ENCODE results near the gene PDZK1IP1. TPM values are rescaled to one million over a fixed set of nuclear protein-coding genes. Genes with fewer than 3 reads are reported as not detected.
A peak's percentile ranks its signal among the peaks of the same experiment; 100 is the strongest.
"Not testable (repeated sequence)": the region's sequence is repeated elsewhere in the genome, so short reads cannot be mapped to it uniquely, and the experiment has no call there.

The PDZK1IP1 gene
- total and polyA plus RNA-seq, 5 donors from 2014 or later = 0.94 TPM; not detected in 4

DNA sequence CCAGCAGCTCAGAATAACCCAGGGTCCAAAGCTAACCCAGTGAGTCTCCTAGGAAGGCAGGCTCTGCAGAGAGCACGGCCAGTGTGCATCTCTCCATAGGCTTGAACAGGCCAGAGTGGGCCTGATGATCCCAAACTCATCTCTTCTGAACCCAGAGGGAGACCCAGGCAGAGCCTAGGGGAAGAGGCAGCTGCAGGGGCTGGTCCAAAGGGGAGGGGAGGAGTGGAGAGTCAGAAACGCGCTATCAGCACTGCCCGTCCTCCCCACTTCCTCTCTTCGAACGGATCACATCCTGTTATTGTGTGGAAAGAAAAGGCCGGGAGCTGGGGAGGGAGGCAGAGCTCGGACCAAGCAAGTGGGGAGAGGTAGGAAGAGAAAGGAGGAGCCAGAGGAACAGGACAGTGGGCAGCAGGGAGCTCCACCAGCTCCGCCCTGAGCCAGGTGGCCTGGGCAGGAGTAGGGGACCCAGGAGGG, 22.0 kb upstream of the PDZK1IP1 start:
- peaks cover 4% of the 10 kb centered on the region for H3K27me3 Mint-ChIP-seq
- no peak overlapping the region for H3K4me3 Mint-ChIP-seq
- no peak overlapping the region for H3K27ac Mint-ChIP-seq
- no peaks in the 10 kb centered on the region for H3K4me1 Mint-ChIP-seq
- H3K27me3 ChIP-seq (ENCODE audit: control insufficient read depth, insufficient read depth, low read length) = peaks cover 3% of the 10 kb centered on the region
- H3K36me3 ChIP-seq (ENCODE audit: control insufficient read depth, insufficient read depth, low read length) = no peaks in the 10 kb centered on the region
- H3K27ac ChIP-seq (ENCODE audit: insufficient read depth, low read length, poor library complexity, severe bottlenecking) = no peak overlapping the region
- H3K36me3 Mint-ChIP-seq = no peaks in the 10 kb centered on the region
- H3K9me3 ChIP-seq (ENCODE audit: control insufficient read depth in 2 of 2, low read length in 2 of 2) = no peaks in the 10 kb centered on the region
- no peak overlapping the region for H3K4me3 ChIP-seq (ENCODE audit: low read depth, low read length)
- no peaks in the 10 kb centered on the region for H3K9me3 Mint-ChIP-seq
- no peak for ATAC-seq (ENCODE audit: low read depth in 2 of 2)
- no peaks in the 10 kb centered on the region for H3K4me1 ChIP-seq (ENCODE audit: control insufficient read depth, insufficient read depth, low read length, poor library complexity, severe bottlenecking)
- peak in 1 of 3 donors; percentile 16 for DNase-seq

DNA sequence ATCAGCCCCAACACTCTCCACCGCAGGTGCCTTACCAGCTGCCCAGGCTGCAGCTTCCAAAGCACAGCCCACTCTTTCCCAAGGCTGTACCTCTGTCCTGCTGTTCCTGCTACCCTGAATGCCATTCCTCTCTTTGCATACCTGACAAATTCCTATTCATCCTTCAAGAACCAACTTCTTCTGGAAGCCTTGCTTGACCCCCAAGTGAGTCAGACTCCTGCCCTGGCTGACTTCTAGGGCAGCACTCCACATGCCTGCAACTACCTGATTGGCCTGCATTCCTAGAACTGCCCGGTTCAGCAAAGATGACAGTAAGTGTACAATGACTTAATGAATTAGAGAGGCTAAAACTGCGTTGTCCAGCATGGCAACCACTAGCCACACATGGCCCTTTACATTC, 20.8 kb upstream of the PDZK1IP1 start:
- H3K4me3 Mint-ChIP-seq = no peak overlapping the region
- H3K4me3 ChIP-seq (ENCODE audit: low read depth, low read length) = no peak overlapping the region
- no peaks in the 10 kb centered on the region for H3K36me3 ChIP-seq (ENCODE audit: control insufficient read depth, insufficient read depth, low read length)
- H3K27ac ChIP-seq (ENCODE audit: insufficient read depth, low read length, poor library complexity, severe bottlenecking) = no peak overlapping the region
- no peaks in the 10 kb centered on the region for H3K36me3 Mint-ChIP-seq
- H3K27ac Mint-ChIP-seq = no peak overlapping the region
- ATAC-seq (ENCODE audit: low read depth in 2 of 2) (no peak), DNase-seq (no peak)
- no peaks in the 10 kb centered on the region for H3K4me1 Mint-ChIP-seq
- peaks cover 5% of the 10 kb centered on the region for H3K27me3 ChIP-seq (ENCODE audit: control insufficient read depth, insufficient read depth, low read length)
- no peaks in the 10 kb centered on the region for H3K9me3 ChIP-seq (ENCODE audit: control insufficient read depth in 2 of 2, low read length in 2 of 2)
- H3K27me3 Mint-ChIP-seq = peaks cover 10% of the 10 kb centered on the region
- H3K4me1 ChIP-seq (ENCODE audit: control insufficient read depth, insufficient read depth, low read length, poor library complexity, severe bottlenecking) = no peaks in the 10 kb centered on the region
- H3K9me3 Mint-ChIP-seq = no peaks in the 10 kb centered on the region

DNA sequence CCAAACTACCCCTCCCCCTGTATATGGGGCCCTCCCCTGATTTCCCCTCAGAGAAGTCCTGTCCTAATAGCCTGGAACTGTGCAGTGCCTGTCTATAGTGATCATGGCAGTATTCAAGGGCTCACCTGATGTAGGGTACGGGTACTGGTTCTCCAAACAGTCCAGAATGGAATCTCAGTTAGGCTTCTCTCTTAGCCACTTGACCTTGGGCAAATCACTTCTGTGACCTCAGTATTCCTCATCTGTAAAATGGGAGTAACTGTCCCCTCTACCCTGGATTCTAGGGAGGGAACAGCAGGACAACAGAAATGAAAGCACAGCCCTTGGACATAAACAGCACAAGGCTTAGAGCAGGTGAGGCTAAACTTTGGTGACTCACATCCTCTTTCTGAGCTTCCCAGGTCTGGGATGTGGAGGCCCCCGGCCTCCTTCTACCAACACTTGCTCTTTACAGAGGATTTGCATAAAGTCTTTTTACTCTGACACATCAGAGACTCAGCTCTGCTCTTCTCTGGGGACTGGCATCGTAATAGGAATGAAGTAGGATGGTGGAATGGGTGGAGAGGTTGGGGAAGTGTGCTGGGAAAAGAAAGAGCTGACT, 20.0 kb upstream of the PDZK1IP1 start:
- H3K36me3 Mint-ChIP-seq = no peaks in the 10 kb centered on the region
- H3K27ac ChIP-seq (ENCODE audit: insufficient read depth, low read length, poor library complexity, severe bottlenecking) = no peak overlapping the region
- H3K27ac Mint-ChIP-seq = no peak overlapping the region

DNA sequence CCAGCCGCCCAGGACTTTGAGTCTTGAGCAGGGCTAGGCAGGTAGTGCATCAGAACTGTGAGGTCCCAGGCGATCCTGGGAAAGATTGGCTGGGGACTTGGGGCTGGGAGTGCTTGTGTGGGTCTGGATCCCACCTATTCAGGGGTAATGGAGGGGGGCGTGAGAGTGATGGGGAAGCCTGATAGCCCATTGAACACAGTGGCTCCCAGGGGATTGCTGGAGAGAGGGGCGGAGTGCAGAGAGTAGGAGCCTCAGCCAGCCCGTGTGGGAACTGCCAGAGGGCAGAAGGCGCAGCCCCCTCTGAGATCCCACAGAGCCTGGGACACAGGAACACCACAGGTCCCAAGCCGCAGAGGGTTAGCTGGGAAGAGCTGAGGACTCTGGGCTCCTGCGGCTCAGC, 19.3 kb upstream of the PDZK1IP1 start:
- Histone ChIP-seq H3K36me3 (ENCODE audit: control insufficient read depth, insufficient read depth, low read length) (no peaks in the 10 kb centered on the region), H3K27ac (ENCODE audit: insufficient read depth, low read length, poor library complexity, severe bottlenecking) (no peak overlapping the region), H3K27me3 (ENCODE audit: control insufficient read depth, insufficient read depth, low read length) (peaks cover 5% of the 10 kb centered on the region), H3K4me1 (ENCODE audit: control insufficient read depth, insufficient read depth, low read length, poor library complexity, severe bottlenecking) (no peaks in the 10 kb centered on the region), H3K4me3 (ENCODE audit: low read depth, low read length) (no peak overlapping the region), H3K9me3 (ENCODE audit: control insufficient read depth in 2 of 2, low read length in 2 of 2) (no peaks in the 10 kb centered on the region)
- Mint-ChIP-seq H3K27ac (peak overlapping the region in 1 of 3 donors; percentile 81), H3K36me3 (no peaks in the 10 kb centered on the region), H3K9me3 (peaks cover 0 to 4% (median 0%) of the 10 kb centered on the region in 7 donors), H3K4me1 (no peaks in the 10 kb centered on the region), H3K27me3 (peaks cover 20% of the 10 kb centered on the region), H3K4me3 (no peak overlapping the region)
- DNase-seq (no peak), ATAC-seq (ENCODE audit: low read depth in 2 of 2) (no peak)

More for the DNA sequence above, 20.0 kb upstream of the PDZK1IP1 start:
- Histone ChIP-seq H3K36me3 (ENCODE audit: control insufficient read depth, insufficient read depth, low read length) (no peaks in the 10 kb centered on the region), H3K4me3 (ENCODE audit: low read depth, low read length) (no peak overlapping the region), H3K4me1 (ENCODE audit: control insufficient read depth, insufficient read depth, low read length, poor library complexity, severe bottlenecking) (no peaks in the 10 kb centered on the region), H3K9me3 (ENCODE audit: control insufficient read depth in 2 of 2, low read length in 2 of 2) (no peaks in the 10 kb centered on the region), H3K27me3 (ENCODE audit: control insufficient read depth, insufficient read depth, low read length) (peaks cover 5% of the 10 kb centered on the region)
- no peaks in the 10 kb centered on the region for H3K4me1 Mint-ChIP-seq
- no peak for DNase-seq
- H3K27me3 Mint-ChIP-seq = peaks cover 14% of the 10 kb centered on the region
- no peak overlapping the region for H3K4me3 Mint-ChIP-seq
- H3K9me3 Mint-ChIP-seq = peaks cover 0 to 1% (median 0%) of the 10 kb centered on the region in 7 donors
- no peak for ATAC-seq (ENCODE audit: low read depth in 2 of 2)

DNA sequence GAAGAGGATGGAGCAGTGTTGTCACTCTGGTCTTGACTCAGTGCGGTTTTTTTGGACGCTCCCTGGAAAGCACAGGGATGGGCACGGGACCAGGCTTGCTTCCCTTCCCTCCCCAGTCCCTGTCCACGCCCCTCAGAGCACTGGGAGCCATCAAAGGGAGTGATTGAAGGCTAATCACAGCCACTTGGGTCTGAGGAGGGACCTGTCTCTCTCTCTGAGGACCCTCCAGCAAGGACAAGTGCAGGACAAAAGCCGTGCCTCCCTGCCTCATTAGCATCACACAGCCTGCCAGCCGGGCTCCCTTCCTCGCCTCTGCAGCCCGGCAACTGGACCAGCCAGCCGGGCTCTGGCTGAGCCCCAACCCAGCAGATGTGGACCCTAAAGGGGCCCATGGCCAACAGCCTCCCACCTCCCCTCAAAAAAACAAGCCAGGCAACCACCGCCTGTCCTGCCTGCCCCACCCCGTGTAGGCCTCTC, 18.6 kb upstream of the PDZK1IP1 start:
- Histone ChIP-seq H3K4me1 (ENCODE audit: control insufficient read depth, insufficient read depth, low read length, poor library complexity, severe bottlenecking) (no peaks in the 10 kb centered on the region), H3K27ac (ENCODE audit: insufficient read depth, low read length, poor library complexity, severe bottlenecking) (no peak overlapping the region), H3K27me3 (ENCODE audit: control insufficient read depth, insufficient read depth, low read length) (peaks cover 9% of the 10 kb centered on the region), H3K9me3 (ENCODE audit: control insufficient read depth in 2 of 2, low read length in 2 of 2) (no peaks in the 10 kb centered on the region), H3K4me3 (ENCODE audit: low read depth, low read length) (no peak overlapping the region), H3K36me3 (ENCODE audit: control insufficient read depth, insufficient read depth, low read length) (no peaks in the 10 kb centered on the region)
- H3K4me3 Mint-ChIP-seq = no peak overlapping the region
- peaks cover 0 to 4% (median 0%) of the 10 kb centered on the region in 7 donors for H3K9me3 Mint-ChIP-seq
- H3K36me3 Mint-ChIP-seq = no peaks in the 10 kb centered on the region
- no peak overlapping the region for H3K27ac Mint-ChIP-seq
- ATAC-seq (ENCODE audit: low read depth in 2 of 2) = no peak
- DNase-seq = no peak
- H3K4me1 Mint-ChIP-seq = peaks cover 0 to 4% (median 1%) of the 10 kb centered on the region in 4 donors
- peaks cover 26% of the 10 kb centered on the region for H3K27me3 Mint-ChIP-seq

DNA sequence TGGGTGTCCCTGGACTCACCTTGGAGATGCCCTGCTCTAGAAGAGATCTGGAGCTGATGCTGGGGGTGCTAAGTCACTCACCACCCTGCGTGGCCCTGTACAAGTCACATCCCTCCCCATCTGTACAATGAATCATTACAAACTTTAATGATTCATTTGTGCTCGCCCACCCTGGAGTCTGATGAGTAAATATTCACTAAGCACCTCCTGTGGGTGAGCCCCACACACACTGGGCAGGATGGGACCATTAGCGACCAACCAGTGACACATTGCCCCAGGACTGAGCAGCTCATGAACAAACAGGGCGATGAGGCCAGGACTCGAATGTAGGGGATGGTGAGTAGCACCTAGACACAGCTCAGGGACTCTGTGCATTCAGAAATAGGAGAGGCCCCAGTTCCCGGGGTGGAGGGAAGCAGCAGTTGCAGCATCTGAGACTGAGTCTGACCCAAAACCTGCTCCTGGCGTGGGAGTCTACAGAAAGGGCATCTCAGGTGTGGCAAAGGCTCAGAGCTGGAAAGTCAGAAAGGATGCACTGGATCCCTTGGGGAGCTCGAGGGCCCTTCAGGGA, 18.1 kb upstream of the PDZK1IP1 start:
- no peak for ATAC-seq (ENCODE audit: low read depth in 2 of 2)
- Mint-ChIP-seq H3K27me3 (peaks cover 26% of the 10 kb centered on the region), H3K27ac (no peak overlapping the region), H3K4me1 (peaks cover 0 to 8% (median 4%) of the 10 kb centered on the region in 4 donors), H3K36me3 (no peaks in the 10 kb centered on the region), H3K9me3 (peaks cover 0 to 4% (median 0%) of the 10 kb centered on the region in 7 donors), H3K4me3 (no peak overlapping the region)
- peaks cover 9% of the 10 kb centered on the region for H3K27me3 ChIP-seq (ENCODE audit: control insufficient read depth, insufficient read depth, low read length)
- no peaks in the 10 kb centered on the region for H3K4me1 ChIP-seq (ENCODE audit: control insufficient read depth, insufficient read depth, low read length, poor library complexity, severe bottlenecking)
- no peak overlapping the region for H3K27ac ChIP-seq (ENCODE audit: insufficient read depth, low read length, poor library complexity, severe bottlenecking)
- no peak for DNase-seq
- no peaks in the 10 kb centered on the region for H3K9me3 ChIP-seq (ENCODE audit: control insufficient read depth in 2 of 2, low read length in 2 of 2)
- no peaks in the 10 kb centered on the region for H3K36me3 ChIP-seq (ENCODE audit: control insufficient read depth, insufficient read depth, low read length)
- H3K4me3 ChIP-seq (ENCODE audit: low read depth, low read length) = no peak overlapping the region

DNA sequence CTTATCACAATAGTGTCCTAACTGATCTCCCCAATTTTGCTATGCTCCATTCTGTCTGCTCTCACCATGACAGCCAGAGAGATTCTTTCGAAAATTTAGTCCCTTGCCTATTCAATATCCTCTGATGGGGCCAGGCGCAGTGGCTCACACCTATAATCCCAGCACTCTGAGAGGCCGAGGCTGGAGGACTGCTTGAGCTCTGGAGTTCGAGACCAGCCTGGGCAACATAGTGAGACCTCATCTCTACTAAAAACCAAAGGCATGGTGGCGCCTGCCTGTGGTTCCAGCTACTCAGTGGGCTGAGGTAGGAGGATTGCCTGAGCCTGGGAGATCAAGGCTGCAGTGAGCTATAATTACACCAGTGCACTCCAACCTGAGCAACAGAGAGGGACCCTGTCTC, 16.1 kb upstream of the PDZK1IP1 start:
- Mint-ChIP-seq H3K9me3 (peaks cover 0 to 4% (median 0%) of the 10 kb centered on the region in 7 donors), H3K27me3 (peaks cover 26% of the 10 kb centered on the region), H3K4me1 (peaks cover 0 to 8% (median 4%) of the 10 kb centered on the region in 4 donors), H3K4me3 (no peak overlapping the region), H3K27ac (no peak overlapping the region), H3K36me3 (no peaks in the 10 kb centered on the region)
- ATAC-seq (ENCODE audit: low read depth in 2 of 2) (no peak), DNase-seq (no peak)
- no peak overlapping the region for H3K27ac ChIP-seq (ENCODE audit: insufficient read depth, low read length, poor library complexity, severe bottlenecking)
- H3K4me1 ChIP-seq (ENCODE audit: control insufficient read depth, insufficient read depth, low read length, poor library complexity, severe bottlenecking) = no peaks in the 10 kb centered on the region
- H3K4me3 ChIP-seq (ENCODE audit: low read depth, low read length) = no peak overlapping the region
- peaks cover 14% of the 10 kb centered on the region for H3K27me3 ChIP-seq (ENCODE audit: control insufficient read depth, insufficient read depth, low read length)
- H3K36me3 ChIP-seq (ENCODE audit: control insufficient read depth, insufficient read depth, low read length) = no peaks in the 10 kb centered on the region
- no peaks in the 10 kb centered on the region for H3K9me3 ChIP-seq (ENCODE audit: control insufficient read depth in 2 of 2, low read length in 2 of 2)

DNA sequence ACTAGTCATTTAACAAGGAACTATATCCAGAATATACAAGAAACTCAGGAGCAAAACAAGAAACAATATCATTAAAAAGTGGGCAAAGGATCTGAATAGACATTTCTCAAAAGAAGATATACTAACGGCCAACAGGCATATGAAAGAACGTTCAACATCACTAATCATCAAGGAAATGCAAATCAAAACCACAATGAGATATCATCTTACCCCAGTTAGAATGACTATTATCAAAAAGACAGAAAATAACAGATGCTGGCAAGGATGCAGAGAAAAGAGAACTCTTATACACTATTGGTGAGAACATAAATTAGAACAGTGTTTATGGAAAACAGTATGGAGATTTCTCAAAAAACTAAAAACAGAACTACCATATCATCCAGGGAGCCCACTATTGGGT, 13.7 kb upstream of the PDZK1IP1 start:
- H3K9me3 ChIP-seq (ENCODE audit: control insufficient read depth in 2 of 2, low read length in 2 of 2); DNase-seq; H3K4me1 Mint-ChIP-seq; H3K9me3 Mint-ChIP-seq; H3K27ac ChIP-seq (ENCODE audit: insufficient read depth, low read length, poor library complexity, severe bottlenecking); H3K27ac Mint-ChIP-seq; ATAC-seq (ENCODE audit: low read depth in 2 of 2); H3K36me3 Mint-ChIP-seq; H3K36me3 ChIP-seq (ENCODE audit: control insufficient read depth, insufficient read depth, low read length); H3K4me1 ChIP-seq (ENCODE audit: control insufficient read depth, insufficient read depth, low read length, poor library complexity, severe bottlenecking); H3K4me3 ChIP-seq (ENCODE audit: low read depth, low read length); H3K4me3 Mint-ChIP-seq: not testable (repeated sequence)
- H3K27me3 ChIP-seq (ENCODE audit: control insufficient read depth, insufficient read depth, low read length) = peaks cover 17% of the 10 kb centered on the region
- peaks cover 43% of the 10 kb centered on the region for H3K27me3 Mint-ChIP-seq

Data from CD4-positive, CD25-positive, alpha-beta regulatory T cell (primary cell).